HepG2 (cell line): ENCODE results near the gene PCDHGA1. TPM values are rescaled to one million over a fixed set of nuclear protein-coding genes. Genes with fewer than 3 reads are reported as not detected.

ENCODE experiments used
- ARNT2 ChIP-seq: sonication (generic); formaldehyde crosslinking; IDR thresholded peaks from 2 replicates; pipeline ENCODE4 v1.8.0; 2022; ENCODE audit warnings: mild to moderate bottlenecking, low read depth, missing genetic modification reagents, moderate library complexity
- FOSL2 ChIP-seq: sonication (generic); formaldehyde crosslinking; IDR thresholded peaks from 2 replicates; pipeline ENCODE4 v1.4.0; 2020; ENCODE audit warnings: missing genetic modification reagents
- GATA4 ChIP-seq: sonication (generic); IDR thresholded peaks from 2 replicates; pipeline ENCODE4 v1.6.1; 2016; ENCODE audit warnings: antibody characterized with exemption, low read depth, borderline replicate concordance
- HBP1 ChIP-seq: IDR thresholded peaks from 2 replicates; pipeline ENCODE4 v1.6.1; 2016; ENCODE audit warnings: low read depth, control low read depth
- MAFF ChIP-seq: IDR thresholded peaks from 2 replicates; pipeline ENCODE4 v1.6.1; 2011; ENCODE audit warnings: low read depth, low read length, improper control_type of control experiment
- MEF2D ChIP-seq: sonication (generic); formaldehyde crosslinking; IDR thresholded peaks from 2 replicates; pipeline ENCODE4 v1.5.1; 2020; ENCODE audit warnings: mild to moderate bottlenecking, missing genetic modification reagents
- MTA3 ChIP-seq: sonication (generic); formaldehyde crosslinking; IDR thresholded peaks from 2 replicates; pipeline ENCODE4 v1.4.0; 2020; ENCODE audit warnings: missing genetic modification reagents
- NR1H2 ChIP-seq: sonication (generic); formaldehyde crosslinking; IDR thresholded peaks from 2 replicates; pipeline ENCODE4 v1.8.1; 2022; ENCODE audit warnings: low read depth, missing genetic modification reagents, borderline replicate concordance
- PITX1 ChIP-seq: sonication (generic); formaldehyde crosslinking; IDR thresholded peaks from 2 replicates; pipeline ENCODE4 v1.5.1; 2020; ENCODE audit warnings: mild to moderate bottlenecking, missing genetic modification reagents
- RBFOX2 ChIP-seq: fragments of 200-400 bp; formaldehyde crosslinking; IDR thresholded peaks from 2 replicates; pipeline ENCODE4 v1.6.1; 2017; ENCODE audit warnings: low read depth, mild to moderate bottlenecking, low read length
- ZFAT ChIP-seq: sonication (generic); formaldehyde crosslinking; conservative IDR thresholded peaks from 2 replicates; pipeline ENCODE4 v1.8.1; 2023; ENCODE audit warnings: missing genetic modification reagents, inconsistent platforms
- ZFP90 ChIP-seq: sonication (generic); formaldehyde crosslinking; IDR thresholded peaks from 2 replicates; pipeline ENCODE4 v1.8.0; 2022; ENCODE audit warnings: missing genetic modification reagents, mild to moderate bottlenecking, inconsistent platforms, borderline replicate concordance
- ZFP91 ChIP-seq: sonication (generic); formaldehyde crosslinking; IDR thresholded peaks from 2 replicates; pipeline ENCODE4 v1.9.0; 2022; ENCODE audit warnings: missing genetic modification reagents, mild to moderate bottlenecking, borderline replicate concordance
- ZNF350 ChIP-seq: sonication (generic); formaldehyde crosslinking; IDR thresholded peaks from 2 replicates; pipeline ENCODE4 v1.4.0; 2020; ENCODE audit warnings: mild to moderate bottlenecking, low read depth, missing genetic modification reagents, borderline replicate concordance
- ZNF614 ChIP-seq: IDR thresholded peaks from 2 replicates; pipeline ENCODE4 v1.6.1; 2018; ENCODE audit warnings: missing biosample characterization, missing genetic modification reagents, inconsistent platforms, borderline replicate concordance
- ZNF615 ChIP-seq: sonication (generic); formaldehyde crosslinking; IDR thresholded peaks from 2 replicates; pipeline ENCODE4 v1.5.0; 2020; ENCODE audit warnings: mild to moderate bottlenecking, missing genetic modification reagents, borderline replicate concordance
- ZNF713 ChIP-seq: sonication (generic); formaldehyde crosslinking; IDR thresholded peaks from 2 replicates; pipeline ENCODE4 v1.4.0; 2020; ENCODE audit warnings: mild to moderate bottlenecking, missing genetic modification reagents
- polyA plus RNA-seq, 8 experiments: library from polyadenylated mRNA; depleted of rRNA in 3 of 8; stranded (reverse) in 7 of 8; unstranded in 1 of 8; fragments of >200 nt; fragmentation: Illumina TruSeq in 4 of 8; extraction: Trizol in 4 of 8; gene quantifications; 2 replicates each; pipeline versions ENCODE4 v1.2.1 to v1.2.3, GENCODE V29; 2011 to 2016; ENCODE audit warnings: low read depth in 4 of 8, missing spikeins in 1 of 8, mixed read lengths in 1 of 8; ENCODE audit not compliant: insufficient read depth in 1 of 8
- total RNA-seq, 5 experiments: library from RNA; depleted of rRNA; stranded (reverse); fragments of >200 nt; fragmentation: Illumina TruSeq; extraction: Trizol; gene quantifications; 2 replicates each; pipeline ENCODE4 v1.2.3, GENCODE V29; 2016; ENCODE audit warnings: low read depth in 1 of 5
- TF ChIP-seq, protein P1 (sequence below): IDR thresholded peaks from 2 replicates; pipeline ENCODE4 v1.4.0; 2020; ENCODE audit warnings: mild to moderate bottlenecking, missing genetic modification reagents
- TF ChIP-seq, protein P2 (sequence below): fragments of 450-650 bp; IDR thresholded peaks from 2 replicates; pipeline ENCODE4 v1.6.1; 2016

PCDHGA1 gene
- total and polyA plus RNA-seq, 2 of the 13 experiments (the other 11 are each of a cell fraction or from before 2014, with no cell fraction given), result 0.31 to 0.40 TPM

DNA sequence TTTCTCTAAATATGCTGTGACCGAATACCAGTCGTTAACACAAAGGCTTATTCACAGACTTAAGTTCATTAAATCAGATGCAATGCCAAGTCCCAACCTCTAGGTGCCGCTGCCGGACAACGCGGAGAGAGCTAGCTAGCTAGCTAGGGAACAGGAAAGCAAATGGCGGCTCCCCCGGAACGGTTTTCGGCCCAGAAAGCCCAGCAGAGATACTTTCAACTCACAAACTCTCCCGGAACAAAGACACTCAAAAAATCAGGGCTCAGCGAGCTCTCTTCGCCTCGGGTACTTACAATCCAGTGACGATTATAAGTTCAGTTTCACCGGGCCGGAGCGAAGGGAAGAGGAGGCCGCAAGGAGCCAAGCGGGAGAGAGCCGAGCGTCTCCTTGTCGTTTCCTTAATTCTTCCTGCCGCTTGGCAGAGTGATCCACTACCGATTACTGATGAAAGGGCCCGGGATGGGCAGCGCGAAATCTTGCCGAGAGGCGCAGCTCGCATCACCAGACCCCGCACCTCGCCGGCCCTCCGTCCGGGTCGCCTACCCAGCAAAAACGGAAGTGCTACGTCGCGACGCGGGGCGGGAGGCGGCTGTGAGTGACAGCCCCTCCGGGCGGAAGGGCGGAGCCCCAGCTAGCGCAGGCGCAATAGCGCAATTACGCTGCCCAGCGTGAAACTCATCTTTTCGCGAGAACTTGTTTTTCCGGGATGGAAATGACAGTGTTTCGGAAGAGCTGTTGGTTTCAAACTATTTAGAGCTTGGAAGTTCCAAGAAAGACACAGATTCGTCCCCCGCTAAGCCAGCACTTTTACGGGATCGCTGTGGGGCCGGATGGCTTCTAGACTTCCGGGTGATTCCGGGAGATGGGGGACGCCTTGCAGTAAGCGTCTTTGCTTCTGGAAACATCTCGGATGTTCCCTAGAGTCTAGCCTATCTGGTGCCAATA lies 9.8 kb upstream of the PCDHGA1 start, which contains the start of gene TAF7 (continued):
- TF ChIP-seq, protein P1, sequence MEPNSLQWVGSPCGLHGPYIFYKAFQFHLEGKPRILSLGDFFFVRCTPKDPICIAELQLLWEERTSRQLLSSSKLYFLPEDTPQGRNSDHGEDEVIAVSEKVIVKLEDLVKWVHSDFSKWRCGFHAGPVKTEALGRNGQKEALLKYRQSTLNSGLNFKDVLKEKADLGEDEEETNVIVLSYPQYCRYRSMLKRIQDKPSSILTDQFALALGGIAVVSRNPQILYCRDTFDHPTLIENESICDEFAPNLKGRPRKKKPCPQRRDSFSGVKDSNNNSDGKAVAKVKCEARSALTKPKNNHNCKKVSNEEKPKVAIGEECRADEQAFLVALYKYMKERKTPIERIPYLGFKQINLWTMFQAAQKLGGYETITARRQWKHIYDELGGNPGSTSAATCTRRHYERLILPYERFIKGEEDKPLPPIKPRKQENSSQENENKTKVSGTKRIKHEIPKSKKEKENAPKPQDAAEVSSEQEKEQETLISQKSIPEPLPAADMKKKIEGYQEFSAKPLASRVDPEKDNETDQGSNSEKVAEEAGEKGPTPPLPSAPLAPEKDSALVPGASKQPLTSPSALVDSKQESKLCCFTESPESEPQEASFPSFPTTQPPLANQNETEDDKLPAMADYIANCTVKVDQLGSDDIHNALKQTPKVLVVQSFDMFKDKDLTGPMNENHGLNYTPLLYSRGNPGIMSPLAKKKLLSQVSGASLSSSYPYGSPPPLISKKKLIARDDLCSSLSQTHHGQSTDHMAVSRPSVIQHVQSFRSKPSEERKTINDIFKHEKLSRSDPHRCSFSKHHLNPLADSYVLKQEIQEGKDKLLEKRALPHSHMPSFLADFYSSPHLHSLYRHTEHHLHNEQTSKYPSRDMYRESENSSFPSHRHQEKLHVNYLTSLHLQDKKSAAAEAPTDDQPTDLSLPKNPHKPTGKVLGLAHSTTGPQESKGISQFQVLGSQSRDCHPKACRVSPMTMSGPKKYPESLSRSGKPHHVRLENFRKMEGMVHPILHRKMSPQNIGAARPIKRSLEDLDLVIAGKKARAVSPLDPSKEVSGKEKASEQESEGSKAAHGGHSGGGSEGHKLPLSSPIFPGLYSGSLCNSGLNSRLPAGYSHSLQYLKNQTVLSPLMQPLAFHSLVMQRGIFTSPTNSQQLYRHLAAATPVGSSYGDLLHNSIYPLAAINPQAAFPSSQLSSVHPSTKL (CRISPR knock-in tag), result peak; percentile 11
- TF ChIP-seq ARNT2, result peak; percentile 81
- no peak for TF ChIP-seq HBP1 (CRISPR knock-in tag)
- TF ChIP-seq FOSL2 (CRISPR knock-in tag), result peak; percentile 42
- TF ChIP-seq, protein P2, sequence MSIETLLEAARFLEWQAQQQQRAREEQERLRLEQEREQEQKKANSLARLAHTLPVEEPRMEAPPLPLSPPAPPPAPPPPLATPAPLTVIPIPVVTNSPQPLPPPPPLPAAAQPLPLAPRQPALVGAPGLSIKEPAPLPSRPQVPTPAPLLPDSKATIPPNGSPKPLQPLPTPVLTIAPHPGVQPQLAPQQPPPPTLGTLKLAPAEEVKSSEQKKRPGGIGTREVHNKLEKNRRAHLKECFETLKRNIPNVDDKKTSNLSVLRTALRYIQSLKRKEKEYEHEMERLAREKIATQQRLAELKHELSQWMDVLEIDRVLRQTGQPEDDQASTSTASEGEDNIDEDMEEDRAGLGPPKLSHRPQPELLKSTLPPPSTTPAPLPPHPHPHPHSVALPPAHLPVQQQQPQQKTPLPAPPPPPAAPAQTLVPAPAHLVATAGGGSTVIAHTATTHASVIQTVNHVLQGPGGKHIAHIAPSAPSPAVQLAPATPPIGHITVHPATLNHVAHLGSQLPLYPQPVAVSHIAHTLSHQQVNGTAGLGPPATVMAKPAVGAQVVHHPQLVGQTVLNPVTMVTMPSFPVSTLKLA, result no peak
- peak; percentile 36; the same call in 1 of the 2 replicates for TF ChIP-seq GATA4
- peak; percentile 89 for TF ChIP-seq ZFP91 (CRISPR knock-in tag)
- 0 out of 2 replicates have a peak, but pooled peaks have one; percentile 53 for TF ChIP-seq ZNF615 (CRISPR knock-in tag)
- TF ChIP-seq MEF2D (CRISPR knock-in tag), result peak; percentile 43; the same call in 1 of the 2 replicates
- TF ChIP-seq ZNF614 (CRISPR knock-in tag), result no peak
- no peak for TF ChIP-seq ZFAT (CRISPR knock-in tag)
- no peak for TF ChIP-seq MAFF
- TF ChIP-seq ZNF350 (CRISPR knock-in tag), result peak; percentile 95
- 0 out of 2 replicates have a peak, but pooled peaks have one; percentile 58 for TF ChIP-seq PITX1 (CRISPR knock-in tag)
- peak; percentile 97 for TF ChIP-seq RBFOX2
- peak; percentile 97; the same call in 1 of the 2 replicates for TF ChIP-seq ZNF713 (CRISPR knock-in tag)
- TF ChIP-seq MTA3 (CRISPR knock-in tag), result no peak
- 0 out of 2 replicates have a peak, but pooled peaks have one; percentile 20 for TF ChIP-seq NR1H2
- TF ChIP-seq ZFP90 (CRISPR knock-in tag), result no peak; the same call in 1 of the 2 replicates
